Measurements from ENCODE around the gene IFNLR1.

The IFNLR1 gene

DNA sequence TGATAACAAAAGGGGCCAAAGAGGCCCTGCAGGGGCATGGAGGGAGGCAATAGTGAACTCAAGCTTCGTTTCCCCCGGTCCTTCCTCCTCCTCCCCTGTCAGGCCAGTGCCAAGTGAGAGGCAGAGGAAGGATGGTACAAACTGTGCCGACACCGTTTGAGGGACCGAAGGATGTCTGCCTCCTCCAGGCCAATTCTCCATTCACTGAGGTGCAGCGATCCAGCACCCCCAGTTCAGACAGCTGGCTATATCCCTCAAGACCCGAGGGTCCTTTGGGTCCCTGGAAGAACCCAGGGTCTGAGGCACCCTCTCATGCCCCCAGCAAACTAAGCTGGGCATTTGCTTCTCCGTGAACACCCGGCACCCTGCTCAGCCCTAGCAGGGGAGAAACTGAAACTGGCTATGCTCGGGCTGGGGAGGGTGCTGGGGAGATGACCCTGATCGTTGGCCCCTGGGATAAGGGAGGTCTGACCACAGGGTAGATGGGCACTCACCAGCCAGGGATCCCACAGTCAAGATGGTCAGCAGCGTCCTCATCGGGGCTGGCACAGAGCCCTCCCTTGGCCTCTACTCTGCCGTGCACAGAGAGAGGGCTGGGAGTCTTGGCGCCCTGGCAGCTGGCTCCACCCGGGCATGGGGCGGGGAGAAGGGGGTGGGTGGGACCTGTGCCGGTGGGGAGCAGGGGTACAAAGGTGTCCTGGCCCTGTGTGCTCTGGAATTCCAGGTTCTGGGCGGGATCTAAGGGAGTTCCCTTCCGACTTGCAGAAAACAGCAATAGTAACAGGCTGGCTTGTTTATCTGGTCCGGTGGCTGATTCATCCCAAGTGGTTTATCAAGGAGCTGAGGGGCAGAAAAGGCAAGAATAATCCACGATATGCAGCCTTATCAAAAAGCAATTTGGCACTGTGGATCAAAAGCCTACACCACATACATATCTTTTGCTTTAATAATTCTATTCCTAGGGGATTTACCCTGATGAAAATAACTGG lies 44.2 kb downstream of the IFNLR1 start, which contains the start of gene IL22RA1:
Gene IL22RA1 (minus strand): TSS at position 595 of the 989 bp plus-strand sequence. CDS start 58 bp downstream, at position 537.
- DNase-seq: no peak

DNA sequence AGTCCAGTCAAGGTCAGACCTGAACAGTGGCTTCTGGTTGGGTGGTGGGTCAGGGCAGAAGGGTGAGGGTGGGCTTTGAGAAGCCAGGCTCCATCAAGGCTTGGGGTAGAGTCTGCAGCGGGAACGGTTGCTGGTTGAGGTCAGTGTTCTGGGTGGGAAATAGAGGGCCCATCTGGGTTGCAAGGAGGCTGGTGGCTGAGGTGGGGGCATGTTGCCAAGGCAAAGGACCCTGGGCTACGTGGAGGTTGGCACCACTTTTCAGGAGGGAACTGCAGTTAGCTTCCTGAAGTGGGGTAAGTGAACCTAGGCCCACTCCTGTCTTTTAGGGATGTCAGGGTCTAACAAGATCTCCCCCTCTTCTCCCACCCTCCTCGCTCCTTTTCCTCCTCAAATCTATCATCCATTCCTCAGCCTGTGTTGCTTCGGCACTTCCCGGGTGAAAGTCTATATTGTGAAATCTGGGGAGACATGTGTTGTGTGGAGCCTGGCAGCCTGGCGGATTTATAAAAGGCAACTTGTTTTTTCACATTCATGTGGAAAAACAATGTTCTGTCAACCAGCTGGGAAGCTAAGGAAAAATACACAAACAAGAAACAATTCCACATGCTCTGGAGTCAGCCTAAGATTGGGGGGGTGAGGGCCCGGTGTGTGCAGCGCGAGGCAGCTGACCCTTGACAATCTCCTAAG lies 45.6 kb downstream of the IFNLR1 start:
- DNase-seq: no peak

DNA sequence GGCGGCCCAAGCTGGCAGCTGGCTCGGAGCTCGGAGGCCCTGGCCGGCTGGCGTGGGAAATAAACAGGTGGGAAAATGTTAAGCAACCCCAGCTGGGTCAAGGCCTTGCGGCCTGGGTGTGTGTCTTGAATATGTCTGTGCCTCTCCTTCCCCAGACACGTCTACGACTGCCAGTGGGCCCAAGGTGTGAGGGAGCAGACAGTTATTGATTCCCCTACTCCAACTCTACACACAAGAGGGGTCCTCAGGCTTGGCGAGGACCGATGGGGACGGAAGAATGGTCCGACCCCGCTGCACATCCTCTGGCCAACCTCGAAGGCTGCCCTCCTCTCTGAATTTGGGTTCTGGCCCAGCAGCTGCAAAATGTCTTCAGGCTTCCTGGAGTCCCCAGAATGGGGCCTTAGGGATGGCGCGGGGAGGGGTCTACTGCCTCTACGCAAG lies 46.3 kb downstream of the IFNLR1 start:
- DNase-seq: no peak

DNA sequence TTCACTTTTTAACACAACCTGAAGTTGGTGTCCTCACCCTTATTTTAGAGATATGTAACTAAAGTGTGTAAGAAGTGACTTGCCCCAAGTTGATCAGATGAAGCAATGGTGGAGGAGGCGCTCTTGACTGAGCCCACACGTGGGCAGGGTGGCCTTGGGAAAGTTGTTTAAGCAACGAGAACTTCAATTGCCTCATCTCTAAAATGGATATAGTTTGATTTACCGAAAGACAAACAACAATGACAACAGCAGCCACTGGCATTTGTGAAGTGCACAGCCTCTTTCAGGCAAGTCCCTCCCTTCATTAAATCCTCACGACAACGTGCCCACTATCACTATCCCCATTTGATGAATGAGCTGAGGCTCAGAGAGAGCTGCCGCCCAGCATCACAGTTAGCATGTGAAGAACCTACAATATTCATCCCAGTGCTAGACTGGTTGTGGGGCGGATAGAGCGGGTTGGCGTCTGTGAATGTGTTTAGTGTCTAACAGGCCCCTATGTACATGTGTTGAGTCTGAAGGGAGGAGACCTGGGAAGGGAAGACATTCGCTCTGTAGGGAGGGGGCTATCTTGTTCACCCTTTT lies 47.2 kb downstream of the IFNLR1 start:
- DNase-seq: no peak

DNA sequence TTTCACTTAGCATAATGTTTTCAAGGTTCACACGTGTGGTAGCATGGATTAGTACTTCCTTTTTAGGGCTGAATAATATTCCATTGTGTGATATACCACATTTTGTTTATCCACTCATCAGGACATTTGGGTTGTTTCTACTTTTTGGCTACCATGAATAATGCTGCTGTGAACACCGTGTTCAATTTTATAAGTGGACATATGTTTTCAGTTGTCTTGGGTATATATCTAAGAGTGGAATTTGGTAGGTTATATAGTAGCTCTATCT lies 47.9 kb downstream of the IFNLR1 start:
- no peak for DNase-seq

DNA sequence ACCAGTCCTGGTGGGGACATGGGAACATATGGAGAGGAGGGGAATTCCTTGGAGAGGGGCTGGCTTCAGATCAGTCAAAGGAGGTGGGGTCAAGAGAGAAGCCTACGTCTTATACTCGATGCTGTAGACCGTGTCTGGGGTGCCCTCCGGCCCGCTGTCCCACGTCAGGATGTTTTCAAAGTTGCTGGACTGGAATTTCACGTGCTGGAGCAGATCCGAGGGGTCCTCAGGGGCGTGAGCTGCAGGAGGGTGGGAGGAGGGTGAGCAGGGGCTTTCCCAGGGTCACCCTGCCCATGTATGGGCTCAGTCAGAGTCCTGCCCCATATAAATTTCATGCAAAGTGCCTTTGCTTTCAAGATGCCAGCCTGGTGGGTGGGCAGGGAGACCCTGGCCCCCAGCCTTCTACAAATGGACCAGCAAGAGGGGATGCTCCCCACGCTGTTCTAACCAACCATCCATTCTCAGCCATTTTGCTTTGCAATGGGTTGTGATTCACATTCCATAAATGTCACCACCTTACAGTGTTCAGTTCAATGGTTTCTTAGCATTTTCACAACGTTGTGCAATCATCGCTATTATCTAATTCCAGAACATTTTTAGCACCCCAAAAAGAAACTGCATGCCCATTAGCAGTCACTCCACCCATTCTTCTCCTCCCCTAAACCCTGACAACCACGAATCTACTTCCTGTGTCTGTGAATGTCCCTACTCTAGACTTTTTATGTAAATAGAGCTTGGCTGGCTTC lies 48.4 kb downstream of the IFNLR1 start:
- peak; percentile 36 for DNase-seq

DNA sequence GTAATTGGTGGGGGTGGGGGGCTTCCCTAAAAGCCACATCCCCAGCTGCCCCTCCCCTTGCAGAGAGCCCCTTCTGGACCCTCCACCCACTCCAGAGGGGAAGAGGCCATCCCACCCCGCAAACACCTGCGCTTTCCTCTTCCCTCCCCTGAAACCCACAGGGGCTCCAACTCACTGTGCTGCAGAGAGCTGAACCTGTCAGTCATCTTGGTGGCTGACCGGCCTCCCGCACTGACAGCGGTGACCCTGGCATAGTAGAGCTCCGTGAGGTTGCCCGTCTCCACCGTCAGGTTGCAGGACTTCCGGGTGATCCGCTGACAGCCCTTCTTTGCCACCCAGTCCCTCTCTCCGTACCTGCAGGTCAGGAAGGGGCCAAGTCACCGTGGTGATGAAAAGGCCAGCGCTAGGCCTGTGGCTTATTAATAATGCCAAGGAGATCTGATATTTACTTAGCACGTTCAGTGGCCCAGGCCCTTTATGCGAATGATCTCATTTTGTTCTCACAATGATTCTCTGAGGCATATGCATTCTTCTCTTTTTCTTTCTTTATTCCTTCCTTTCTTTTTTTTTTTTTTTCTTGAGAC lies 50.0 kb downstream of the IFNLR1 start:
- no peak for DNase-seq

DNA sequence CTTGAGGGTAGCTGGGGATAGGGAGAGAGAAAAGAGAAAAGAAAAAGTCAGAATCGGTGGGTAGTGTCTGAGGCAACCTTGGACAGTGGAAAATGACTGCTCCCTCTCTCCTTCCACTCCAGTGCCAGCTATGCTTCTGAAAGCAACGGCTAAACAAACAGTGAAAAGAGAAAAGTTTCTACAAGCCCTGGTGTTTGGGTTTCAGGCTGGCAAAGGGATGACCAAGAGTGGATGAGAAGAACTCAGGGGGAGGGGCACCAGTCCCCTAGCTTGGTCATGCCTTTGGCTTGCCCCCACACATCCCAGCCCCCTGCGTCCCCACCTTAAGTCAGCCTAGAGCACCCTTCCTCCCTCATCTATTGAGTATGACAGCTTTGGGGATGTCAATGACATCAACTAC lies 52.7 kb downstream of the IFNLR1 start:
- DNase-seq: no peak

DNA sequence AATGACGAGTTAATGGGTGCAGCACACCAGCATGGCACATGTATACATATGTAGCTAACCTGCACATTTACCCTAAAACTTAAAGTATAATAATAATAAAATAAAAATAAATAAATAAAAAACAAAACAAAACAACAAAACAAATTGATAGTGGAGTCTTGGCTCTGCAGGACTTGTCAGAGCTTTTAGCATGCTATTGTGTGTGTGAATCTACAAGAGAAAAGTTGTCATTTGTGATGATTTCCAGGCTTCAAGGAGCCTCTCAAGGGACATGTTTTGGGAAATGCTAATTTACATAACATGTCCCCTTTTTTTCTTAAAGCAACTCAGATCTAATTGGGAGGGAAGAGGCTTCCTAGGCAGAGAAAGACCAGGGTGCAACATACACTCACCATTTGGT lies 53.3 kb downstream of the IFNLR1 start:
- DNase-seq: no peak

DNA sequence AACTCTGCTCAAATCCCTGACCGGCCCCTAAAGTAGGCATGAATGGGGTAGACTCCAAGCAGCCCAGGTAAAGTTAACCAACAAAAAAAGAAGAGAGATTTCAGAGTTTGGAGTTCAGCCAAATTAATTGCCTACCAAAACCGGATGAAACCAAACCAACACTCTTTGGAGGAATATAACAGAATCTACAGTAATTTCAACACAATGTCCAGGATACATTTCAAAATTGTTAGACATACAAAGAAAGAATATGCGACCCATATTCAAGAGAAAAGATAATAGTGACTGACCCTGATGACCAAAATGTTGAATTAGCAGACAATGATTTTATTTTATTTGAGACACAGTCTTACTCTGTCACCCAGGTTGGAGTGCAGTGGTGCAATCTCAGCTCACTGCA lies 56.7 kb downstream of the IFNLR1 start:
- no peak for DNase-seq

DNA sequence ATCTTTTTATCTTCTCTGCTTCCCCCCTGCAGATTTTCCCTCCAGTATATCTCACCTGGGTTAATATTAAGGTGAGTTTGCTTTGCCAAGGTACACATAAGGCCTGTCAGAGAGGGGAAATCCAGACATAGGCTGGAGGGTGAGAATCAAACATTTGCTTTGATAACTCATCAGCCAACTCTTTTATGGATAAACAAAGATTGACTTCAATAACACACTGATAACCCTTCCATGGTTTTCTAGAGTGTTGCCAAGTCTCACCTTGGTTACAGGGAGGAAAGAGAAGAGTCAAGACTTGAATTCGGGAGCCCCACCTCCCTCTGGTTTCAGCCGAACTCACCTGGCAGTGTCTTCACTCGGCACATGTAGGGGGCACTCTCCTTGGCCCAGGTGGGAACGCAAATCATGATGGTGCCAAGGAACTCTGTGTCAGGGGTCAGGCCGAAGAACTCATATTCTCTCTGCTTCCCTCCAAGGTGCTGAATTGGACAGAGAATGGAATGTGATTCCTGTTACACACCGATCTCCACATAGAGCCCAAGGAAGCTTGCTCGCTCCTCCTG lies 59.2 kb downstream of the IFNLR1 start:
- no peak for DNase-seq

DNA sequence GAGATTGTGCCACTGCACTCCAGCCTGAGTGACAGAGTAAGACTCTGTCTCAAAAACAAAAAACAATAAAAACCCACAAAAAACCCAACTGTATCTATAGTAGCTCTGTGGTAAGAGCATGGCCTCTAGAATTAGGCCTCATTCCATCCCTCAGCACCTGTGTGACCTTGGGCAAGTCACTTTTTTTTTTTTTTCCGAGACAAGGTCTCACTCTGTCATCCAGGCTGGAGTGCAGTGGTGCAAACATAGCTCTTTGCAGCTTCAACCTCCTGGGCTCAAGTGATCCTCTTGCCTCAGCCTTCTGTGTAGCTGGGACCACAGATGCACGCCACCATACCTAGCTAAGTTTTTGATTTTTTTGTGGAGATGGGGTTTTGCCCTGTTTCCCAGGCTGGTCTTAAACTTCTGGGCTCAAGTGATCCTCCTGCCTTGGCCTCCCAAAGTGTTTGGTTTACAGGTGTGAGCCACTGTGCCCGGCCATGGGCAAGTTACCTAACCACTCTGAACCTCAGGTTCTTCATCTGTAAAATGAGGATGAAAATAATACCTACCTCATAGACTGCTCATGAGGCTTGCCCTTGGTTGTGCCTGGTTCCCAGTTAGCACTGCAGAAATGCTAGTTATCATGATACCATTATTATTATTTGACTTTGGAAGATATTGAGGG lies 59.8 kb downstream of the IFNLR1 start:
- no peak for DNase-seq

DNA sequence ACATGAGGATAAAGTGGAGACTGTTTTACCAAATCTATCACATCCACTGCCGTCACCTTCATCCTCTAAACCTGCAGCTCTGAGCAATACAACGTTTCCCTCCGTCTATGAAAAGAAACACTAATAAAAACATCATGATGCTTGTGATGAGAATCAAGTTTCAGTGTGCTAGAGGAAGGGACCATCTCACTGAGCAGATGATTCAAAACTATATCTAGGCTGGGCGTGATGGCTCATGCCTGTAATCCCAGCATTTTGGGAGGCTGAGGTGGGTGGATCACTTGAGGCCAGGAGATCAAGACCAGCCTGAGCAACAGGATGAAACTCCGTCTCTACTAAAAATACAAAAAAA lies 60.4 kb downstream of the IFNLR1 start:
- DNase-seq: no peak

DNA sequence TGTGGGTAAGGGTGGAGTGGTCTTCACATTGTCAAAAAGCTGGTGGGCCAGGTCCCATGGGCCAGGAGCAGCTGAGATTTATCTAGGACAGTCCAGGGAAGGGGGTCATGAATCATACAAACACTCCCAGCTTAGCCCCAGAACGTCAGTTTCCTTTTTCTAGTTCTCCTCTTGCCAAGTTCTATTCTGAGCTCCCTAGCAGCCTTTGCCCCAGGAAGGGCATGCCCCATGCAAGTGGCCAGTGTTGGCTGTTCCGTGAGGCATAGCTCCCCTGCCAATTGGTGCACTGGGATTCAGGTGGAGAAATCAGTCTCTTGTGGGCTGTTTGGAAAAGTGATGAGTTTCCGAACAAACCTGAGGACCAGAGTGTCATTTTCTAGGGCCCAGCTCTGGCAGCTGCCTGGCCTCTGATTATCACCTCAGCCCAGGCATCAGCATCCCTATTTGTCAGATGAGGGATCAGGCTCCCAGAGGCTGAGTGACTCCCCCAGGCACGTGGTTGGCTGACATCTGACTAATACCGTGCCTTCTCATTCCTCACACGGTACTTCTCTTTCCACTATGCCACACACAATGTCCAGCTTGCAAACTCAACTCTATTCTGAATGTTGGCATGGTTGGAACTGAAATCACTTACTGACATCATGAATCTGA lies 60.9 kb downstream of the IFNLR1 start:
- peak; percentile 32 for DNase-seq

DNA sequence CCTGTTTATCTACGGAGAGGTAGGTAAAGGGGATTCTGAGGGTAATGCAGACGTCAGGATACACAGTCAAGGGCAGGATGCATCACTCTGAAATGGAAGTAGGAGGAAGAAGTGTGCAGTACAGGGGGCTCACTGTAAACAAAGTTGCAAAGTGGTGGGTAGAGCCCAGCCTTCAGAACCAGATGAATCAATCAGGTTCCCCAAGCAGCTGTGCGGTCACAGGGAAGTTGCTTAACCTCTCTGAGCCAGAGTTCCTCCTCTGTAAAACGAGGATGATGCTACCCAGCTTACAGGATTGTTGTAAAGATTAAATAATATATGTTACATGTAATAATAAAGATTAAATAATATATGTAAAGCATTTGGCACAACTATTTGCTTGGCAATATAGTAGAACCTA lies 61.6 kb downstream of the IFNLR1 start:
- peak; percentile 2 for DNase-seq

DNA sequence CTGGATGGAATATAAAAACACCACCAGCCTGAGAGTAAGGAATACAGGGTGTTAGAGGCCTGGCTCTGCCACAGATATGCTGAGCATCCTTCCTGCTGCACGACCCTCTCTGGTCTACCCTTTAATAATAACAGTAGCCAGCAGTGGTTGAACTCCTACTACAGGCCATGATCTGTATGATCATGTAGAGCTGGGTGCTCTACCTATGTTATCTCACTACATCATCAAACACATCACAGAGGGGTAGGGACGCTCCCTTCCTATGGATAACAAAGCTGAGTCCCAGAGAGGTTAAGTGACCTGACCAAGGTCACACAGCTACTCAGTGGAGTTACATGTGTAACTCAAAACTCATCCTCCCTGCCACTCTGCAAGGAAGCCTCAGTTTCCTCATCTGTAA lies 62.1 kb downstream of the IFNLR1 start:
- DNase-seq: no peak

DNA sequence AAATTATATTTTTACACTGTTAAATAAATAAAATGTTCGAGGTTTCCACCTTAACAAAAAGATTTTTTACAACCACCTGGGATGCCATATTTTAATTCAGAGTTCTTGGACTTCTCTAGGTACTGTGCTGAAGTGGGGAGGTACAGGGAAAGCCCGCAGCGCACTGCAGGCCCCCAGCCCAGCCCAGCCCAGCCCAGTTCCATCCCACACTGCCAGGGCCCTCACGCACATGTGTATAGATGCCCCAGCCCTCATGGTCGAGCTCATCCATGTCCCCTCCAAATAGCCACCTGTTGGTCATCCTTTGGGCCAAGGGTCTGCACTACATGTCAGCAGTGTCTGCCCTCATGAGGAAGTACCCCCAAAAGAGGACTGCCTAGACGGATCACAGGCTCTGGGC lies 63.5 kb downstream of the IFNLR1 start:
- DNase-seq: no peak

DNA sequence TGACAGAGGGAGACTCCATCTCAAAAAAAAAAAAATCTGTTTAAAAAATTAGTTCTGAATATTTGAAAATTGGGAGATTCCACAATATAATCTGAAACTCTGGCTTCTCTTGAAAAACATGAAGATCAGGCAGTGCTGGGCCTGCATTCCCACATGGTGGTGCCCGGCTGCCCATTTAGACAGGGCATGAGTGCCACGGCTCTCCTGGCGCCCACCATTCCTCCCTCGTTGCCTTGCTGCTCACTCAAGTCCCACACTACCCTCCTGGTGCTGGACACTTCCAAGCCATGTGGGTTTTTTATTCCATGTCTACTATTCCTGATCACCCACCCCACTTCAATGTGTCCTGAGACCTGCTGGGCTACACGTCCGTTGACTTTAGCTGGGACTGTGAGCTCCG lies 64.3 kb downstream of the IFNLR1 start:
- no peak for DNase-seq

DNA sequence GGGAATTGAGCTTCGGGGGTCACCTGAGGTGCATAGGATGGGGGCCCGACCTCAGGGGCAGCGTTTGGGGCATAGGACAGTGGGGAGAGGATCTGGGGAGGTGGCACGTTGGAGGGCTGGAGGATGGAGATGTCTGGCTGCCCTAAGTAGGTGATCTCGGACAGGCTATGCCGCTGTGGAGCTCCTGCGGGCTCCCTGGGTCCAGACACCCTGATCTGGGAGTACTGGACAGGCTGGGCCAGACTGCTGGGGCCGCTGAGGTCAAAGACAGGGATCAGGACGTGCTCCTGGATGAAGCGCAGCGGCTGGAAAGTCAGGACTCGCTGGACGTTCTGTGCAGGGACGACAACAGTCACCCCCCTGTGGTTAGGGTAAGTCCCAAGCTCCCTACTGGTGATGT lies 65.7 kb downstream of the IFNLR1 start:
- no peak for DNase-seq

DNA sequence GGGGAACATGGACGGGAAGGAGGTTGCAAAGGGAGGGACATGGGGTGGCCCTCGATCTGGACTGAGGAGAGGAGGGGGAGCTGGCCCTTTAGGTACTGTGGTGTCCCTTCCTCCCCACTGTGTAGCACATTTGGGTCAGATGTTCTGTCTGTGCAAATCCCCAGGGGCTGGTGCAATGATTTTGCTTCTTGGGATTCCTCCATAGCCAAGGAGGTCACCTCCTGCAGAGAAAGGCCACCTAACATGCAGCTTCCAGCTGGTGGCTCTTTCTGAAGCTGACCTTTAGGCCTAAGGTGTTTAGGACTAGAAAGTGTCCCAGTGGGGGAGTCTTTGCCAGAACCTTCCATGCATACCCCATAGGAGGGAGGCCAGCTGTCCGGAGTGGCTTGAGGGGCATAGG lies 66.1 kb downstream of the IFNLR1 start:
- DNase-seq: no peak
